ENCODE measurements around the gene CA10.

CA10 gene

DNA sequence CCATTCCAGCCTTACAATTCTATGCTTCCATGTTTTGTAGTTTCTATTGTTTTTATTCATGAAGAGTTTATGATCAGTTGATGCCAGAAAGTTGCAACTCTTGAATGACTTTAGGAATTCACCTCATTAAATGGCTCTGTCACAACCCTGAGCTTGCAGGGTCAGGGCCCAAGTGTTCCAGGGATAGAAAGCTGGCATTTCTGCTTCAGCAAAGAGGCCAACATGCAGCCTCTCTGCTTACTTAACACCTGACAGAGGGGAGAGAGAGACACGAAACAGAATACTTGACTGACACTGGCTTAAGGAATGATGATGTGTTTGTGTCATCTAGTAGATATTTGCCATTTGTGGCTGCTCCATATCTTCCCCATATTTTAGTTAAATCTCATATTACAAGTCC lies 328.1 kb downstream of the CA10 start:
- TF ChIP-seq, protein P1, sequence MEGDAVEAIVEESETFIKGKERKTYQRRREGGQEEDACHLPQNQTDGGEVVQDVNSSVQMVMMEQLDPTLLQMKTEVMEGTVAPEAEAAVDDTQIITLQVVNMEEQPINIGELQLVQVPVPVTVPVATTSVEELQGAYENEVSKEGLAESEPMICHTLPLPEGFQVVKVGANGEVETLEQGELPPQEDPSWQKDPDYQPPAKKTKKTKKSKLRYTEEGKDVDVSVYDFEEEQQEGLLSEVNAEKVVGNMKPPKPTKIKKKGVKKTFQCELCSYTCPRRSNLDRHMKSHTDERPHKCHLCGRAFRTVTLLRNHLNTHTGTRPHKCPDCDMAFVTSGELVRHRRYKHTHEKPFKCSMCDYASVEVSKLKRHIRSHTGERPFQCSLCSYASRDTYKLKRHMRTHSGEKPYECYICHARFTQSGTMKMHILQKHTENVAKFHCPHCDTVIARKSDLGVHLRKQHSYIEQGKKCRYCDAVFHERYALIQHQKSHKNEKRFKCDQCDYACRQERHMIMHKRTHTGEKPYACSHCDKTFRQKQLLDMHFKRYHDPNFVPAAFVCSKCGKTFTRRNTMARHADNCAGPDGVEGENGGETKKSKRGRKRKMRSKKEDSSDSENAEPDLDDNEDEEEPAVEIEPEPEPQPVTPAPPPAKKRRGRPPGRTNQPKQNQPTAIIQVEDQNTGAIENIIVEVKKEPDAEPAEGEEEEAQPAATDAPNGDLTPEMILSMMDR (conservative IDR thresholded peaks at IDR 0.05; ENCODE audit: low read depth, low read length), result no peak
- no peak overlapping the region for H3K4me3 ChIP-seq (ENCODE audit: low read length)
- no peak for DNase-seq (ENCODE audit: low read depth)

DNA sequence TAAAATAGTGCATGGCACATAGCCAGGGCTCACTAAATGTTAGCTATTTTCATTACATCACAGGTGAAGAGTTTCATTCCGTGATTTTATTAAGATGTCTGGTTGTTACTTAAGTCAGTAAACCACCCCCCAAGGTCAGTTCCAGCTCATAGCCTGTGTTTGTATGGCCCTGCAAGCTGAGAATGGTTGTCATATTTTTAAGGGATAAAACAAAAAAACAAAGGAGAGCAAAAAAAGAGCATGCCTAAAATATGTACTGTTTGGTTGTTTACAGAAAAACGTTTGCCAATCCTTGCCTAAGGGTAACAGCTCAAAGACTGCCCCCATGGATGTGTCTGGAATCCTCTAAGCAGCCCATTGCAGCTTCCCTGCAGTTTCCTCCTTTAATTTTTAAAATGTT lies 329.6 kb downstream of the CA10 start:
- no peak overlapping the region for H3K4me3 ChIP-seq (ENCODE audit: low read length)
- no peak for DNase-seq (ENCODE audit: low read depth)
- TF ChIP-seq, protein P1 (conservative IDR thresholded peaks at IDR 0.05; ENCODE audit: low read depth, low read length), result no peak

- no peak overlapping the region for H3K4me3 ChIP-seq (ENCODE audit: low read length)
- TF ChIP-seq, protein P1 (conservative IDR thresholded peaks at IDR 0.05; ENCODE audit: low read depth, low read length), result no peak
- no peak for DNase-seq (ENCODE audit: low read depth)
These were observed 331.4 kb downstream of the CA10 start for GRCh38 chr17:51827140-51827539.

GRCh38 chr17:51820766-51821165 lies 337.7 kb downstream of the CA10 start:
- TF ChIP-seq, protein P1 (conservative IDR thresholded peaks at IDR 0.05; ENCODE audit: low read depth, low read length), result no peak
- no peak for DNase-seq (ENCODE audit: low read depth)
- no peak overlapping the region for H3K4me3 ChIP-seq (ENCODE audit: low read length)

DNA sequence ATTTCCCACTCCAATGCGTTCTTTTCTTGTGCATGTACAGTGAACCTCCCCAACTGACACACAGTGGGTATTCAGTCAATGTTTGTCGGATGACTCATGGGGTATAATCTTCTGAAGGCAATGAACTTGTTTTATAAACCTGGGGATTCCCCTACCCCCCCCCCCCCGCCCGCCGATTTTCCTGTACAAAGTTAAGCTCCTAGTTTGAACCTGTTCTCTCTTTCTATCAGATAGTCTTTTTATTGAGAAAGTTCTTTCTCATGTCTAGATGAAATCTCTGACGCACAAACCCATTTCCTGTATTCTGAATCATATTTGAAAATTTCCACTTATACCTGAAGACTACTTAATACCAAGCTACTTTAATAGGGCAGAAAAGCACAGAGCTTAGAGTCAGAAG lies 338.3 kb downstream of the CA10 start:
- DNase-seq (ENCODE audit: low read depth), result no peak
- no peak overlapping the region for H3K4me3 ChIP-seq (ENCODE audit: low read length)
- TF ChIP-seq, protein P1 (conservative IDR thresholded peaks at IDR 0.05; ENCODE audit: low read depth, low read length), result no peak

DNA sequence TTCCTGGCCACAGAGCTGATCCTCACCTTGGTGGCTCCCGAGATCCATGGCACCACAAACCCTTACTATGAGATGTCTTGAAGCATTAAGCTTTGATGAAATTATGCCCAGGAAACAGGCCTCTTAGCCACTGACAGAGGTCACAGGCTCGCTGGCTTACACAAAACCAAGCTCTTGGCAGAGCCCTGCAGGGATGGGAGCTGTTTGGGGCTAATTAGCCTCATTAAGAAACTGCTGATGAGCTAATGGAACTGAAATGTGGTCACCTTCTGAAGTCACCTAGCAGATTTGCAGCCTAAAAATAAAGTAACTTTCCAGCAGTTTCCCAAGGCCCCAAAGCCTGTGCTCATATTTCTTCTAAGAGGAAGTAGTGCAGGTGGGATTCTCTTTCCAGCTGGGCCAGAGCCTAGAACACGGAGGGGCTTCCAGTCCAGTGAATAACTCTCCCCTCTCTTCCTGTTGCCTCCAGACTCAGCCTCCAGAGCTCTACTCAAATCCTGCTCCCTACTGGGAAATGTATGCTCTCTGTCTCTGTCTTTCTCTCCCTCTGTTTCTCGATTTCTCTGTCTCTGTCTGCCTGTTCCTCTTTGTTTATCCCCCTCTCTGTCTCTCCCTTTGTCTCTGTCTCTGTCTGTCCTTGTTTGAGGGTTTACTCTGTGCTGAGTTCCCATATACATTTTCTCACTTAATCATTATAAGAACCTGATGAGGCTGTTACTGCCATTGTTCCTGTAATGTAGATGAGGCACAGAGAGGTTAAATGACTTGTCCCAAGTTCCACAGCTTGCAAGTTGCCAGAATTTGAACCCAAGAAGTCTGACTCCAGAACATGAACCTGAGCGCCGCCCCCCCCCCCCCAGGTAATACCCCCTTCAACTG lies 338.9 kb downstream of the CA10 start:
- H3K4me3 ChIP-seq (ENCODE audit: low read length), result no peak overlapping the region
- DNase-seq (ENCODE audit: low read depth), result no peak
- TF ChIP-seq, protein P1 (conservative IDR thresholded peaks at IDR 0.05; ENCODE audit: low read depth, low read length), result no peak

- TF ChIP-seq, protein P1 (conservative IDR thresholded peaks at IDR 0.05; ENCODE audit: low read depth, low read length), result no peak
- no peak overlapping the region for H3K4me3 ChIP-seq (ENCODE audit: low read length)
These were observed 339.7 kb downstream of the CA10 start for GRCh38 chr17:51818777-51819176.

More at GRCh38 chr17:51818777-51819176, 339.7 kb downstream of the CA10 start:
- DNase-seq (ENCODE audit: low read depth), result no peak

Data from retinal pigment epithelial cell (primary cell).